ENCODE measurements around the gene PRKCH.

- TF ChIP-seq CTCF (IDR thresholded peaks at IDR 0.05) (no peak), POLR2A (IDR thresholded peaks at IDR 0.05) (no peak)
Measured at GRCh38 chr14:61438497-61438859, 117.1 kb downstream of the PRKCH start.

Measured in esophagus squamous epithelium (tissue), 4 donors.